Right atrium auricular region (tissue), 2 donors: ENCODE results near the gene ITFG1. TPM values are rescaled to one million over a fixed set of nuclear protein-coding genes. Genes with fewer than 3 reads are reported as not detected.
"Not testable (repeated sequence)": the region's sequence is repeated elsewhere in the genome, so short reads cannot be mapped to it uniquely, and the experiment has no call there.

Experiments used
- DNase-seq: peaks from one replicate; pipeline ENCODE4 v3.0.0-alpha.2; 2019; ENCODE audit warnings: low spot score
- H3K27ac ChIP-seq, 2 donors: fragments of 200-600 bp; sonication (generic); 1 replicate in 1 of 2; 2 replicates in 1 of 2; pipeline ENCODE4 v1.5.1; 2016 to 2019
- H3K27me3 ChIP-seq, 2 donors: fragments of 200-600 bp; sonication (generic); one replicate each; pipeline versions ENCODE4 v1.5.1 to v1.6.0; 2017 to 2019
- H3K36me3 ChIP-seq: fragments of 200-600 bp; sonication (generic); one replicate; pipeline ENCODE4 v1.5.1; 2016
- H3K4me1 ChIP-seq, 2 donors: fragments of 200-600 bp; sonication (generic); one replicate each; pipeline versions ENCODE4 v1.5.1 to v1.6.0; 2017 to 2019
- H3K4me3 ChIP-seq, 2 donors: fragments of 200-600 bp; sonication (generic); 1 replicate in 1 of 2; 2 replicates in 1 of 2; pipeline ENCODE4 v1.5.1; 2017 to 2019; ENCODE audit warnings: mild to moderate bottlenecking in 1 of 2, moderate library complexity in 1 of 2
- H3K9me3 ChIP-seq, 2 donors: fragments of 200-600 bp; sonication (generic); one replicate each; pipeline ENCODE4 v1.5.1; 2019
- CTCF ChIP-seq, 2 donors: fragments of 200-600 bp; sonication (generic); IDR thresholded peaks; one replicate each; pipeline ENCODE4 v1.5.1; 2019; ENCODE audit warnings: antibody characterized with exemption in 2 of 2
- total RNA-seq, 2 donors: library from RNA; depleted of rRNA; stranded (reverse); fragments of >200 nt; gene quantifications; one replicate each; pipeline ENCODE4 v1.1.0, GENCODE V29; 2016

The ITFG1 gene
- total RNA-seq, 2 donors from 2014 or later: 40.3 to 79.6 TPM

- H3K4me3 ChIP-seq: no peak overlapping the region
- DNase-seq: peak; percentile 60
- no peaks in the 10 kb centered on the region for H3K27me3 ChIP-seq
- H3K4me1 ChIP-seq: no peaks in the 10 kb centered on the region
- H3K36me3 ChIP-seq: no peaks in the 10 kb centered on the region
- no peak for TF ChIP-seq CTCF (IDR thresholded peaks at IDR 0.05)
- no peaks in the 10 kb centered on the region for H3K9me3 ChIP-seq
- H3K27ac ChIP-seq: no peak overlapping the region
Measured at GRCh38 chr16:47197536-47198179, 263.2 kb downstream of the ITFG1 start.

- Histone ChIP-seq H3K4me3 (no peak overlapping the region), H3K4me1 (no peaks in the 10 kb centered on the region), H3K27me3 (no peaks in the 10 kb centered on the region), H3K36me3 (no peaks in the 10 kb centered on the region), H3K9me3 (no peaks in the 10 kb centered on the region), H3K27ac (no peak overlapping the region)
- TF ChIP-seq CTCF (IDR thresholded peaks at IDR 0.05): no peak
- no peak for DNase-seq
Measured at GRCh38 chr16:47196457-47196856, 264.4 kb downstream of the ITFG1 start.

- Histone ChIP-seq H3K4me1 (no peaks in the 10 kb centered on the region), H3K27ac (no peak overlapping the region)
- no peak for DNase-seq
Measured at GRCh38 chr16:47182318-47182717, 278.5 kb downstream of the ITFG1 start.

DNA sequence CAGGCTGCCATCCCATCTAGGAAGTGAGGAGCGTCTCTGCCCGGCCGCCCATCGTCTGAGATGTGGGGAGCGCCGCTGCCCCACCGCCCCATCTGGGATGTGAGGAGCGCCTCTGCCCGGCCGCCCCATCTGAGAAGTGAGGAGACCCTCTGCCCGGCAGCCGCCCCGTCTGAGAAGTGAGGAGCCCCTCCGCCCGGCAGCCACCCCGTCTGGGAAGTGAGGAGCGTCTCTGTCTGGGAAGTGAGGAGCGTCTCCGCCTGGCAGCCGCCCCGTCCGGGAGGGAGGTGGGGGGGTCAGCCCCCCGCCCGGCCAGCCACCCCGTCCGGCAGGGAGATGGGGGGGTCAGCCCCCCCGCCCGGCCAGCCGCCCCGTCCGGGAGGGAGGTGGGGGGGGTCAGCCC, 279.8 kb downstream of the ITFG1 start:
- H3K36me3 ChIP-seq, H3K27ac ChIP-seq, H3K4me1 ChIP-seq, H3K27me3 ChIP-seq, H3K9me3 ChIP-seq, H3K4me3 ChIP-seq, DNase-seq: not testable (repeated sequence)

More at GRCh38 chr16:47182318-47182717, 278.5 kb downstream of the ITFG1 start:
- Histone ChIP-seq H3K9me3 (no peaks in the 10 kb centered on the region), H3K36me3 (no peaks in the 10 kb centered on the region), H3K27me3 (no peaks in the 10 kb centered on the region), H3K4me3 (no peak overlapping the region)
- no peak for TF ChIP-seq CTCF (IDR thresholded peaks at IDR 0.05)

- no peaks in the 10 kb centered on the region for H3K4me1 ChIP-seq
- TF ChIP-seq CTCF (IDR thresholded peaks at IDR 0.05): no peak
- H3K36me3 ChIP-seq: no peaks in the 10 kb centered on the region
- H3K9me3 ChIP-seq: no peaks in the 10 kb centered on the region
- no peak overlapping the region for H3K4me3 ChIP-seq
- no peak overlapping the region for H3K27ac ChIP-seq
- H3K27me3 ChIP-seq: no peaks in the 10 kb centered on the region
- DNase-seq: no peak
Measured at GRCh38 chr16:47180073-47180472, 280.8 kb downstream of the ITFG1 start.

DNA sequence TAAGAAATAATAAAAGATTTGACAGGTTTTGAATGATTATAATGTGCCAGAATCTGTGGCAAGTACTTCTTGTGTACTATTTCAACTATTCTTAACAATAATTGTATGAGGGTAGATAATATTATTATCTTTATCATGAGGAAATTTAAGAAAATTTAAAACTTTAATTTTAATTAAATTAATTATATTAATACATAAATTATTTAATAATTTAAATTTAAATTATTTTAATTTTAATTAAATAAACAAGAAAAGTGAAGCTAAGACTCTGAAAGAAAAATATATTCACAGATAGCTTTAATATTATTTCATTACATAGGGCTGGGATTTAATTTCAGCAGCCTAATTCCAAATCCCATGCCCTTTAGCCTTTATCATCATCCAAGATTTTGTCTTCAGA, 285.7 kb downstream of the ITFG1 start:
- no peaks in the 10 kb centered on the region for H3K4me1 ChIP-seq
- H3K36me3 ChIP-seq: no peaks in the 10 kb centered on the region
- no peak for DNase-seq
- no peaks in the 10 kb centered on the region for H3K9me3 ChIP-seq
- H3K4me3 ChIP-seq: no peak overlapping the region
- no peak overlapping the region for H3K27ac ChIP-seq
- TF ChIP-seq CTCF (IDR thresholded peaks at IDR 0.05): no peak
- no peaks in the 10 kb centered on the region for H3K27me3 ChIP-seq
